Measurements from ENCODE around the gene TAF4.

DNA sequence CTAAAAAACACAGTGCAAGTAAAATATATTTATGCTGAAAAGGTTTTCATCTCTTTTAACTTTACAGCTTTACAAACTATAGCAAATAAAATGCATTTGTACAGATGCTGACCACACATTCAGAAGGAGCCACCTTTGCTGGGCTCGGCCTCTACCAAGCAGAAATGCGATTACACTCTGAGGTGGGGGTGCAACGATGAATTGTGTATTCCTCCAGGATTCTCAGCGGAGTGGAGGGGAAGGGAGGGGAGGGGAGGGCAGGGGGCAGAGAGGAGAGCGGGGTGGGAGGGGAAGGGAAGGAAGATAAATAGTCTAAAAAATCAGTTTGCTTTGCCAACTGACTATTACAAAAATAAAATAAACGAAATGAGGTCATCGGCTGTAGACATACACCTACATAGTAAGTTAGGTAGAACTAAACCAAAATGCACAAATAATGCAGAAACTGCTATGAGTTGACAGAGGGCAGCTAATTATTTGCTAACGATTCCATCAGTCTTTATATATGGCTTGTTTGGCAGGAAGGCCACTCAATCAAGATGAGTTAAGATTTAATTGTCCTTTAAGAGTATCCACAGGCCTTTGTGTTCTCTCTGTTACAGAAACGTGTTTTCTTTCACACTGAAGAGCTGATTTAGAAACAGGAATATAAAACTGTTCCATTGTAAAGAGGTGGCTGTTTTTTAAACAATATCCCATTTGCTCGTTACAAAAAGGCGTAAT, 90.1 kb downstream of the TAF4 start:
- TF ChIP-seq ELF4 (IDR thresholded peaks at IDR 0.05) (no peak), LEF1 (IDR thresholded peaks at IDR 0.05; ENCODE audit: borderline replicate concordance) (no peak), TARDBP (IDR thresholded peaks at IDR 0.05) (no peak), FOXA1 (IDR thresholded peaks at IDR 0.05) (no peak), ARNT (IDR thresholded peaks at IDR 0.05) (no peak), SP1 (IDR thresholded peaks at IDR 0.05) (no peak), SUZ12 (IDR thresholded peaks at IDR 0.05) (no peak), FOXK2 (IDR thresholded peaks at IDR 0.05) (no peak)

Data from HEK293T (cell line).